ENCODE results near the gene CNOT6.

CNOT6 gene

DNA sequence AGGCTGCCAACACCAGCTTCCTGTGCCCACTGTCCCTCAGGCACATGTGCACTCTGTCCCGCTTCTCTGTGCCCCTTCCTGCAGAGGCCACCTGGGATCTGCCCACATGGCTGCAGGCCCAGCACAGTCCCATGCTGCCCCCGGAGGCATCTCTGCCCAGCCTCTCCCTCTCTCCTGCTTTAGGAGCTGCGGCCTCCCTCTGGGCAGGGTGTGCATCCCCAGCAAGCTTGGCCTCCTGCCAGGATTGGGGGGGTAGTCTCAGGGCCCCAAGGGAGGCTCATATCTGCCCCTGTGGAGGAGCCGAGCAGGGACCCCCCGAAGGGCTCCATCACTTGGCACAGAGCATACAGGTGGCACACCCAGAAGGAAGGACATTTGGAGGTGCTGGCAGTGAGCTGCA lies 130.4 kb downstream of the CNOT6 start:
- intact Hi-C loops (cut with micrococcal nuclease) = no loop called here
- no peaks in the 10 kb centered on the region for H3K9me3 Mint-ChIP-seq
- H3K27ac Mint-ChIP-seq = no peak overlapping the region
- H3K27me3 Mint-ChIP-seq = peaks cover 7% of the 10 kb centered on the region
- no peaks in the 10 kb centered on the region for H3K4me1 Mint-ChIP-seq (ENCODE audit: low read depth)
- H3K36me3 Mint-ChIP-seq (ENCODE audit: low read depth) = no peaks in the 10 kb centered on the region
- no peak overlapping the region for H3K4me3 Mint-ChIP-seq

DNA sequence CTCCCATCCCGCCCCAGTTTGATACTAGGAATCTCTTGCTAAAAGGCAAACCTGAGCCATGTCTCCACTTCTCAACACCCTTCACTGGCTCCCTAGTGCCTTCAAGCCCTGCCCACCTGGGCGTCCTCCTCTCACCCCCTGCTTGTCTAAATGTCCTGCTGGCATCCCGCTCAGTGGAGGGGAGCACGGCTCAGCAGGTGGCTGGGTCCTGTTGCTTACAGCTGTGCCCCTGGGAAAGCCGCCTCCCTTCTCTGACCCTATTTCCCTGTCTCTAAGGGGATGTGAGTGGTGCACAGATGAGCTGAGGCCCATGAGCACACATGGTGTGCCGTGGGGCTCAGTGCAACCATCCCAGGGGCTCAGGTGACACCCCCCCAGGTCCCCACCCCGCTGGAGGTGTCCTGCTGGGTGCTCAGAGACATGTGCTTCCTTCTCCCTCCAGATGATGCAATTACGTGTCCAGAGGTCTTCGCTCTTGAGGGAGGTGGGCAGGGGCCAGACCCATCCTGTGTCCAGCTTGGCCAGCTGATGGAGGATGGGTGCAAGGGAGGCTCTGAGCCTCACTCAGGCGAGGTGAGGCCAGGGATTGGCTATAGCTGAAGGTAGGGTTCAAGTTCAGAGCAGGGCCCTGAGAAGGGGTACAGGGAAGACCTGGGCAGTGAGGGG lies 131.1 kb downstream of the CNOT6 start:
- H3K27me3 Mint-ChIP-seq = peaks cover 3% of the 10 kb centered on the region
- no peak overlapping the region for H3K4me3 Mint-ChIP-seq
- H3K36me3 Mint-ChIP-seq (ENCODE audit: low read depth) = no peaks in the 10 kb centered on the region
- H3K9me3 Mint-ChIP-seq = no peaks in the 10 kb centered on the region
- H3K27ac Mint-ChIP-seq = no peak overlapping the region
- intact Hi-C loops (cut with micrococcal nuclease) = no loop called here
- H3K4me1 Mint-ChIP-seq (ENCODE audit: low read depth) = no peaks in the 10 kb centered on the region

DNA sequence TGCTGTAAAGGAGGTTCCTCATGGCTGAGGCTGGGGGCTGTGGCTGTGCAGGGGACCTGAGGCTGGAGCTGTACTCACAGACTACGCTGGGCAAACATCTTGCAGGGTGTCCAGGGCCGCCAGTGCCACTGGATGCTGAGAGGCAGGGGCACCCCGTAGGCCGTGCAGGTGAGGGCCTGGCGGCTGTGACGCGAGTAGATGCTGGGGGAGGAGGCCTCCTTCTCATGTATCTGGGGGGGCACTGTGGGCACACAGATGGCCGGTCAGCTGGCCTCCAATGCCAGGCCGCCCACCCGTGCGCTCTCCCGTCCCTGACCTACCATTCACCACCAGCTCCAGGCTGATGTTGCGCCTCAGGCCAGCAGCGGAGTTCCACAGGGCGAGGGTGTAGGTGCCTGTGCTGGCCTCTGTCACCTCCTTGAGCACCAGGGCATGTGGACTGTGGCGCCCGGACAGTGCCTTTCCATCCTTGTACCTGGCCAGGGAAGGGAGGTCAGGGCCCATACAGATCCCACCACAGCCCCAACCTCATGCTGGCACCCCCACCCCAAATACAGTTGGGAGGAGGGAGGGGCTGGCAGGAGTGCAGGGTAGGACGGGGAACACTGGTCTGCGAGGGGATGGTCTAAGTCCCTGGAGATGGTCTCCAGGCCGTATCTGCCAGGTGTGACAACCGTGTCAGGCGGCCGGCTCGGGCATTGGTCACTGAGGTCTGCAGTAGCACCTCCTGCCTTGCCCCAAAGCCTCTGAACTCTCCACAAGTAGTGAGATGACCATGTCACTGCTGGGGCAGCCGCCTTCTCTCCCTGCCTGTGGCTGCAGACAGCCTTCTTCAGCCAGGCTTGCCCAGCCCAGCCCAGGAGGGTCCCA lies 131.8 kb downstream of the CNOT6 start:
- Mint-ChIP-seq H3K27me3 (peaks cover 3% of the 10 kb centered on the region), H3K4me1 (ENCODE audit: low read depth) (no peaks in the 10 kb centered on the region), H3K27ac (no peak overlapping the region), H3K4me3 (no peak overlapping the region), H3K9me3 (no peaks in the 10 kb centered on the region), H3K36me3 (ENCODE audit: low read depth) (no peaks in the 10 kb centered on the region)
- intact Hi-C loops (cut with micrococcal nuclease) = no loop called here

DNA sequence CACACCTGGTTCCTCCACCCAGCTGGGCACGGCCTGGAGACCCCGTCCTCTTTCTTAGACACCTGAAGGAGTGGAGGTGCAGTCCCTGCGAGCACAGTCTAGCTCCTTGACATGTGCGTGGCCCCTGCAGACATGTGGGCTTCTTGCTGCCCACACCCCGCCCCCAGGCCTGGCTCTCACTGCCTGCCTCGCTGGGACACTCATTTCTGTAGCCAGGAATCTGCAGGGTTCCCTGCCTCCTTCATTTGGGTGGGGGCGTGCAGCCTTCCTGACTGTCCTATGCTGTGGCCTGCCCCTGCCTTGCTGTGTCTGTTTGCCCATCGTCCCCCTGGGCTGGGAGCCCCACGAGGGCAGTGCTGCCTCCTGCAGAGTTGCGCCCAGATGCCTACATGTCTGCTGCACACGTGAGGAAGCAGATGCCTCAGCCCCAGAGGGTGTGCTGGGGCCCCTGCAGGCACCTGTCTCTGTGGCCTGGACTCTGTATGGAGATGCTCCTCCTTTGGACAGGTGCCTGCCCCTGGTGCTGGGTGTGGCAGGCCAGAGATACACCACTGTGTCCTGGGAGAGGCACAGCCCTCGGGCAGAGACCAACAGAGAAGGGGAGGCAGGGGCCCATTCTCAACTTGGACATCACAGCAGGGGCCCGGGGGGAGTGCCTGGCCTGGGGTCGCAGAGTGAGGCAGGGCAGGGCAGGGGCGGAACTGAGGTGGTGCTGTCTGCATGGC lies 132.6 kb downstream of the CNOT6 start:
- no peaks in the 10 kb centered on the region for H3K36me3 Mint-ChIP-seq (ENCODE audit: low read depth)
- intact Hi-C loops (cut with micrococcal nuclease) = no loop called here
- peaks cover 3% of the 10 kb centered on the region for H3K27me3 Mint-ChIP-seq
- no peaks in the 10 kb centered on the region for H3K4me1 Mint-ChIP-seq (ENCODE audit: low read depth)
- no peak overlapping the region for H3K27ac Mint-ChIP-seq
- H3K4me3 Mint-ChIP-seq = no peak overlapping the region
- no peaks in the 10 kb centered on the region for H3K9me3 Mint-ChIP-seq

- intact Hi-C loops (cut with micrococcal nuclease) = no loop called here
- no peaks in the 10 kb centered on the region for H3K9me3 Mint-ChIP-seq
- no peak overlapping the region for H3K27ac Mint-ChIP-seq
- H3K4me3 Mint-ChIP-seq = no peak overlapping the region
- no peaks in the 10 kb centered on the region for H3K36me3 Mint-ChIP-seq (ENCODE audit: low read depth)
- H3K27me3 Mint-ChIP-seq = peaks cover 3% of the 10 kb centered on the region
- no peaks in the 10 kb centered on the region for H3K4me1 Mint-ChIP-seq (ENCODE audit: low read depth)
These were observed 133.4 kb downstream of the CNOT6 start for GRCh38 chr5:180627386-180628120.
